GM18499 (cell line): ENCODE results near the gene VPS16.
"Not testable (repeated sequence)": the region's sequence is repeated elsewhere in the genome, so short reads cannot be mapped to it uniquely, and the experiment has no call there.

Source experiments
- ATAC-seq: cut with Tn5 transposase; IDR thresholded peaks from one replicate; pipeline ENCODE4 v1.9.1; 2021; ENCODE audit warnings: moderate number of reproducible peaks; ENCODE audit not compliant: insufficient read depth, unreplicated experiment

VPS16 gene

GRCh38 chr20:2805689-2806350, 34.7 kb upstream of the VPS16 start:
- ATAC-seq: no peak

GRCh38 chr20:2806351-2806701, 34.2 kb upstream of the VPS16 start:
- ATAC-seq: no peak

DNA sequence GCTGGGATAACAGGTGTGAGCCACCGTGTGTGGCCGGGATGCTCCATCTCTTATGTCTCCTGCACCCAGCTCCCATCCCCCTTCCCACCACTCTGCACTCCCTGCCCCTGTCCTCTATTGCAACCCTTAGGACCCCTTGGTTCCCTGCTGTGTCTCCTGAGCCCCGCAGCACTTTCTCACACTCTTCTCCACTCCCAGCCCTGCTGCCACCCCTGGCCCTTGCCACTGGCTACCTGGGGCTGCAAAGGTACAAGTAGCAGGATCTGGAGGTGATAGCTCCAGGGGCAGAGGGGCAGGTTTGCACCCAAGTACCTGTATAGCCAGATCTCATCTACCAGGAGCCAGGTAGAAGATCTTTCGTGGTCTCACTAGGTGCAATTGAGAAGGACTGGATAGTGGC, 33.5 kb upstream of the VPS16 start:
- ATAC-seq: no peak

DNA sequence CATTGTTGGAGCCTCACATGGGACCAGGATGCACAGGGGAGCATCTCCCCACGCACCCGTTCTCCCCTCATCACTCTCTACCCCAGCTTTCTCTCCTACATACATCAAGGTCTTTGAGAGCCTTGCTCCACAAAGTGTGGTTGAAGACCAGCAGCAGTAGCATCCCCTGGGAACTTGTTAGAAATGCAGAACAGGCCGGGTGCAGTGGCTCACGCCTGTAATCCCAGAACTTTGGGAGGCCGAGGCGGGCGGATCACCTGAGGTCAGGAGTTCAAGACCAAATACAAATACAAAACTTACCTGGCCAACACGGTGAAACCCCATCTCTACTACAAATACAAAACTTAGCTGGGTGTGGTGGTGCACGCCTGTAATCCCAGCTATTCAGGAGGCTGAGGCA, 32.6 kb upstream of the VPS16 start:
- not testable (repeated sequence) for ATAC-seq

- ATAC-seq: no peak
Observed at GRCh38 chr20:2809690-2810089, 30.9 kb upstream of the VPS16 start.

DNA sequence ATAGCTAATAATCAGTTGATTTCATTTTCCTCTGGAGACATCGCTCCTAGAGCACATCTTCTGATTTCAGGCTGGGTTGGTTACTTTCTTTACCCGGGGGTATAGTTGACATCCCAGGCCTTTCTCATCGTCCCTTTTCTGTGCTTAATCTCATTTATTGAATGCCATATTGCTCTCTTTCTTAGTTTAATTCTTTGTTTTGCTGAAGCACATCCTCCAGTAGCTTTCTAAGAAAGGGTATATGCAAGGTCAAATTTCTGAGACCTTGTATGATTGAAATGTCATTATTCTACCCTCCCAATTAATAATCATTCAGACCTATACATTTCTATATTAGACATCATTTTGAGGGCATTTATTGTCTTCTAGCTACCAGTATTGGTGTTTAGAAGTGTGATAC, 28.4 kb upstream of the VPS16 start:
- ATAC-seq: no peak

- ATAC-seq: no peak
Observed at GRCh38 chr20:2814076-2814475, 26.5 kb upstream of the VPS16 start.

- ATAC-seq: no peak
Observed at GRCh38 chr20:2814587-2815051, 25.9 kb upstream of the VPS16 start, which contains the start of gene C20orf141. TSS of gene C20orf141 (plus strand) at chr20:2814987. CDS start at chr20:2815185, 198 bp downstream.

- no peak for ATAC-seq
Observed at GRCh38 chr20:2815242-2815900, 25.2 kb upstream of the VPS16 start.

DNA sequence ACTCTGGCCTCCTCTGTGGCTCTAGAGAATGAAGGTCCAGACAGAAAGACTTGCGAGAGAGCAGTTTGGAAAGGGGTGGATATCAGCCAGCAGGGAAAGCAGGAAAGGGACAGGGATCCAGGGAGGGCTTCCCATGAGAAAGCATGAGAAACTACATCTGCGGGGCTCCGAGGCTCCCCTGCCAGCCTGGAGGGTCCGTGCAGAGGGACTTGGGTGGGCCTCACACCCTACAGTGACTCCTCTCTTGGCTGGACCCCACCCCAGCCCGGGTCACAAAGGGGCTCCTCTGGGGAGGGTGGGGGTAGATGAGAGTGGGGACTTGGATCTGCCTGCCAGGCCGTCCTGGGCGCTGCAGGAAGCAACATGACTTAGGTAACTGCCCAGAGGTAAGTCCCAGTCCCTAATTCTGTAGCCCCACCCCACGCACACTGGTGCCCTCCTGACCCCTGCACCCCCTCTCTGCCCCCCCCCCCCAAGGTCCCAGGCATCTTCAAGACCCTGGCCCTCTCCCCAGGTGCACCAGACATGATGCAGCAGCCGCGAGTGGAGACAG, 24.4 kb upstream of the VPS16 start, which contains the start of gene TMEM239:
TSS of gene TMEM239 (plus strand) at position 335 of the 553 bp plus-strand sequence. CDS start at position 526, 191 bp downstream.
- no peak for ATAC-seq

DNA sequence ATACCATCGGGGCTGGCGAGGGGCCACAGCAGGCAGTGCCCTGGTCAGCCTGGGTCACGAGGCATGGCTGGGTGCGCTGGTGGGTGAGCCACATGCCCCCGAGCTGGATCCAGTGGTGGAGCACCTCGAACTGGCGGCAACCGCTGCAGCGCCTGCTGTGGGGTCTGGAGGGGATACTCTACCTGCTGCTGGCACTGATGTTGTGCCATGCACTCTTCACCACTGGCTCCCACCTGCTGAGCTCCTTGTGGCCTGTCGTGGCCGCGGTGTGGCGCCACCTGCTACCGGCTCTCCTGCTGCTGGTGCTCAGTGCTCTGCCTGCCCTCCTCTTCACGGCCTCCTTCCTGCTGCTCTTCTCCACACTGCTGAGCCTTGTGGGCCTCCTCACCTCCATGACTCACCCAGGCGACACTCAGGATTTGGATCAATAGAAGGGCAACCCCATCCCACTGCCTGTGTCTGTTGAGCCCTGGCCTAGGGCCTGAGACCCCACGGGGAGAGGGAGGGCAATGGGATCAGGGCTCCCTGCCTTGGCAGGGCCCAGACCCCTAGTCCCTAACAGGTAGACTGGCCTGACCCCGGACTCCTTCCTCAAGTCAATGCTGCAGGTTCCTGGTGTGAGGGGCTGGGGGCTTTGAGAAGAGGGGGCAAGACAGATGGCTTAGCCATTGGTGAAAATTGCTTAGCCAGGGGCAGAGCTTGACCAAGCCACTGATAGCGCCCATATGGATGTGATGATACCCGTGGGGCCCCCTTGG, 23.8 kb upstream of the VPS16 start:
- ATAC-seq: no peak

GRCh38 chr20:2817341-2817726, 23.2 kb upstream of the VPS16 start:
- no peak for ATAC-seq

DNA sequence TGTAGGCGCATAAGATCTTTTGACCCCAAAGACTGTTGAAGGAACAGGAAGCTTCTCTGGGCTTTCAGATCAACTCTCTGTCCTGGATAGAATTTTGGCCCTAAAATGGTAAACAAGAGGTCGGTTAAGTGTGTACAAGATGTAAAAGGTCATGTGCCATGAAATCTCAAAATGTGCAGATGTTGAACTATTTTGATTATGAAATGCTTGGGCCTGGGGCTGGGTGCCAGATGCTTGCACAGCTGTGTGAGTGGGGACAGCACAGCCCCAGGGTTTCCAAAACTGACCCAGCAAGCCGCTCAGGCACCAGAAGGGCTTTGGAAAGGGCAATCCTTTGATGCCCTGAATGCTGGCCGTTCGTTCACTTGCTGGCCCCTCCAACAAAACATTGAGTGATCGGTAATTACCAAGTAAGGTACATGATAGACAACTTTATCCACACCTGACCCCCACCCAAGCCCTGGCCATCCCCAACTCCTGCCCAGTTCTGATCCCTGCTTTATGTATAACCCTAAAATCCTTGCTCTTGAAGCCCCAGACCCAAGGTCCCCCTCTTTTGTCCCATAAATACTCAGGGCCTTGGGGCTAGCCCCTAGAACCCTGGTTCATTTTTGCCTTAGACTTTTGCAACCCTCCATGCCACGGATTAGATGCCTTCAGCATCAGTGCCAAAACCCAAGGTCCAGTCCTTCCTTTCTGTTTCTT, 22.5 kb upstream of the VPS16 start:
- ATAC-seq: no peak

DNA sequence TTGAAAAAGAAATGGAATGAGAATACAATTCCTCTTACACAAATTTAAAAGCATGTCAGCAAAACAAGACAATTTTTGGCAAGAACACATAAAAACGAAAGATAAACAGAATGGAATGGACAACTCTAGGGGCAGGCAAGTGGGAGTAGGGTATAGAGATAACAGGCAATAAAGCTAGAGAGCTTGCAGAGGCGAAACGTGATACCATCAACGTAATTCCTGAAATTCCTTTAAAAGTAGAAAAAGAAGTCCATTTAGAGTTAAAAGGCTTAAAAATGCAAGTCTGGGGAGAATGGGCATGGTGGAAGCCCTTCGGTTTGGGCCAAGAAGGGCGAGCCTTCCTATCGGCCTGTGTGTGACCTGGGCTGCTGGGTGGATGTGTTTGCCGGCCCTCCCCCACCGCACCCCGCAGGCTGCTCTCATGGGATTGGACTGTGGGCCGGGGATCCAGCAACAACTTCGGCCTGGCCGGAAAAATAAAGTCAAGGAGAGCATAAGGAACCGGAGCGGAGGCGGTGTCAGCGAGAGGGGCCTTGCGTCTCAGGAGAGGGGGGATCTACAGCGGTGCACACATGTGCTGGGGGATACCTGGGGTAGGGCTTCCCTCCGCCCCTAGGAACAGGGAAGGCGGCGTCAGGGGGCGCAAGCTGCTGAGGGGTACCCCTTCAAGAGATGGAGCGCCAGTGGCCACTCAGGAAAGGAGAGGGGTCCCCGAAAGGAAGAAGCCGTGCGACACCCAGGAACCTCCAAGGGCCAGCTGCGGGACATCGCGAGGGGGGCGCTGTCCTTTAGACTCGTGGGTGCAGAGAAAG, 20.3 kb upstream of the VPS16 start:
- no peak for ATAC-seq

DNA sequence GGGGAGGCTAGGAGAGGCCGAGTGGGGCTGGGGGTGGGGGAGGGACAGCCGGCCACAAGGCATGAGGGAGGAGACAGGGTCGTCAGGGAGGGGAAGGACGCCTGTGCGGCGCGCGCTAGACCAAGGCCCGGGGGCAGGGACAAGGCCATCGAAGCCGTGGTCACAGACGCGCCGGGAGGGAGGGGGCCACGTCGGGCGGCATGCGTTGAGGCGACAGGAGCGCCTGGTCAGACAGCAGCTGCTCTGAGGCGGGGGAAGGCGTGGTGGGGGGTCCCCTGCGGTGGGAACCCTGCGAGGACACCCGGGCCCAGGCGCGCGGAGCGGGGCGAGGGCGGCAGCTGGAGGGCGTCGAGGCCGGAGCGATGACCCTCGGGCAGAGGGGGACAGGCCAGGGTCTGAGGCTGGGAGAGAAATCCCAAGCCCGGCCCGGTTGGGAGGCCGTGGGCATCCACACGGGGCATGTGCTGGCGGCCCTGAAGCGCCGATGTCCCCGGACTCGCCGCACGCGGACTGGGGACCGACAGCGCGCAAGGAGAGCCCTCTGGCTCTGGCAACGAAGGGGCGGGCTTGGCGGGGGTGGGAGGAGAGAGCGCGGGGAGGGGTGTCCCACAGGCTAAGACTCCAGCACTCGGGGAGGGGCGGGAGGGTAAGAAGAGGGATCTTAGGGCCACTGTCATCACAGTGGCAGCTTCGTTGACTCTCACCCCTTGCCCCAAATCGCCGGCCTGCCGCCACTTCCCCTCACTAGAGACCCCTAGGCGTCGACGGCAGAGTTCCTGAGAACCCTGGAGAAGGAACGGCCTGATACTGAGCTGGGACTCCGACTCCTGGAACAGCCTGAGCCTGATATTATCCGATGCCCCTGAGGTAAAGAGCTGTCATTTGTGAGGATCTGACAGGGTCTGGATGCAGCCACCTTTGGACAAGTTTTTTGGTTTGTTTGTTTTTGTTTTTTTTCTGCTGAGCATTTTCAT, 19.4 kb upstream of the VPS16 start:
- no peak for ATAC-seq

DNA sequence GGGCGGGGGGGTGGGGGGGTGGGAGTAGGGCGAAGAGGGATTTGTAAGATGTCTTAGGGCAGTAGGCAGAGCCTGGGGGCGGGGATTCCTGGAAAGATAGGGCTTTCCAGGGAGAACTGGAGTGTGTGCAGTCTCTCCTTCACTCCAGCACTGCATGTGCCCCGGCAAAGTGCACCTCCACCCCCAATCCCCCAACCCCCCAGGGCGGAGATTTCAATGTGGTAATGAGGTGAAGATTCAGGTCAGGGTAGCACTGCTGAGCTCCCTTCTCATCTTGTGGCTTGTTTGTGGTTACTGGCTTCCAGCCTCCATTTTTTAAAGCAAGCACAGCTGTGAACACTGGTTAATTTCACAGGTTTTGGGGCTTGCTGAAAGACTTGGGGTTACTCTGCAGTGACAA, 18.5 kb upstream of the VPS16 start:
- ATAC-seq: no peak

- ATAC-seq: no peak
Observed at GRCh38 chr20:2825761-2826160, 14.8 kb upstream of the VPS16 start.

DNA sequence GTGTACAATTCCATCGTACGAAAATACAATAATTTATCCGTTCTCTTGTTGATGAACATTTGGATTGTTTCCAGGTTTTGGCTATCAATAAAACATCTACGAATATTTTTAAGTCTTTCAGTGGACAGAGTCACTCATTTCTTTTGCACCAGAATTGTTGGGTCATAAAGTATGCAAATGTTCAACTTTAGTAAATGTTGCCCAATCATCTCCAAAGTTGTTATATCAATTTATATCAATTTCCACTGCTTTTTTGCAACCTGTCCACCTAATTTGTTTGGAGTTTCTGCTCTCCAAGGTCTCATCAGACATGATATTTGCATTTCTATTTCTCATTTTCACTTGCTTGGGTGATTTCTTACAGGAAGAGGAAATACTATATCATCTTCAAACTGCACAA, 13.9 kb upstream of the VPS16 start:
- no peak for ATAC-seq
